Activated gamma-delta T cell treated with anti-CD3 and anti-CD28 coated beads, Interleukin-2, amount 50 U/mL, for 16 hours (primary cell): ENCODE results near the gene TAAR1.
"Not testable (repeated sequence)": the region's sequence is repeated elsewhere in the genome, so short reads cannot be mapped to it uniquely, and the experiment has no call there.

Source experiments
- DNase-seq: peaks from one replicate; pipeline ENCODE4 v3.0.0-alpha.2; 2020; ENCODE audit warnings: low read depth

TAAR1 gene

GRCh38 chr6:132661906-132662305 lies 2.9 kb upstream of the TAAR1 start:
- no peak for DNase-seq

GRCh38 chr6:132651062-132651461 lies 7.9 kb downstream of the TAAR1 start:
- no peak for DNase-seq

GRCh38 chr6:132650429-132650828 lies 8.6 kb downstream of the TAAR1 start:
- no peak for DNase-seq

GRCh38 chr6:132648828-132649227 lies 10.2 kb downstream of the TAAR1 start:
- DNase-seq = no peak

- DNase-seq = peak; percentile 7
These were observed 10.6 kb downstream of the TAAR1 start for GRCh38 chr6:132648356-132648755.

GRCh38 chr6:132643547-132643946 lies 15.4 kb downstream of the TAAR1 start:
- DNase-seq = no peak

- DNase-seq = not testable (repeated sequence)
These were observed 21.8 kb downstream of the TAAR1 start for GRCh38 chr6:132637135-132637534.

GRCh38 chr6:132635906-132636305 lies 23.1 kb downstream of the TAAR1 start:
- DNase-seq = not testable (repeated sequence)

GRCh38 chr6:132635288-132635687 lies 23.7 kb downstream of the TAAR1 start:
- DNase-seq = not testable (repeated sequence)

GRCh38 chr6:132634796-132635195 lies 24.2 kb downstream of the TAAR1 start:
- DNase-seq = no peak

- DNase-seq = no peak
These were observed 25.6 kb downstream of the TAAR1 start for GRCh38 chr6:132633362-132633761.

GRCh38 chr6:132624175-132624574 lies 34.8 kb downstream of the TAAR1 start, which contains the start of gene TAAR2:
TSS of gene TAAR2 (minus strand) at chr6:132624275. CDS start at chr6:132624275, 0 bp downstream.
- DNase-seq = no peak

- no peak for DNase-seq
These were observed 35.7 kb downstream of the TAAR1 start for GRCh38 chr6:132623106-132623845.

- DNase-seq = no peak
These were observed 42.3 kb downstream of the TAAR1 start for GRCh38 chr6:132616677-132617076.

- no peak for DNase-seq
These were observed 44.4 kb downstream of the TAAR1 start for GRCh38 chr6:132614554-132614953.

- no peak for DNase-seq
These were observed 46.4 kb downstream of the TAAR1 start for GRCh38 chr6:132612449-132613108.

GRCh38 chr6:132611616-132612015 lies 47.4 kb downstream of the TAAR1 start:
- DNase-seq = no peak

GRCh38 chr6:132607544-132608233 lies 51.3 kb downstream of the TAAR1 start:
- DNase-seq = no peak

GRCh38 chr6:132604635-132605152 lies 54.3 kb downstream of the TAAR1 start:
- no peak for DNase-seq

- DNase-seq = not testable (repeated sequence)
These were observed 58.1 kb downstream of the TAAR1 start for GRCh38 chr6:132600900-132601299.

- DNase-seq = no peak
These were observed 60.5 kb downstream of the TAAR1 start for GRCh38 chr6:132598473-132598872.

- no peak for DNase-seq
These were observed 62.8 kb downstream of the TAAR1 start for GRCh38 chr6:132596201-132596600.
